Activated naive CD4-positive, alpha-beta T cell treated with anti-CD3 and anti-CD28 coated beads for 36 hours (primary cell): ENCODE results near the gene IL24. TPM values are rescaled to one million over a fixed set of nuclear protein-coding genes. Genes with fewer than 3 reads are reported as not detected.
"Not testable (repeated sequence)": the region's sequence is repeated elsewhere in the genome, so short reads cannot be mapped to it uniquely, and the experiment has no call there.

ENCODE experiments used
- CTCF ChIA-PET: fragments of 350-600 bp; sonication (Branson Sonifier 250); formaldehyde crosslinking; loops from one replicate; lab custom pipeline; 2021; ENCODE audit warnings: antibody characterized with exemption; lab: Charles Lee
- DNase-seq: peaks from one replicate; pipeline ENCODE4 v3.0.0-alpha.2; 2020
- H3K27ac Mint-ChIP-seq: one replicate; pipeline ENCODE4 v1.8.0; 2021; ENCODE audit warnings: mild to moderate bottlenecking, mixed read lengths
- H3K27me3 Mint-ChIP-seq: one replicate; pipeline ENCODE4 v1.8.0; 2021; ENCODE audit warnings: low read depth, mixed read lengths
- H3K36me3 Mint-ChIP-seq: one replicate; pipeline ENCODE4 v1.8.0; 2021; ENCODE audit warnings: low read depth, mixed read lengths
- H3K4me1 Mint-ChIP-seq: one replicate; pipeline ENCODE4 v1.8.0; 2021; ENCODE audit warnings: low read depth, mixed read lengths
- H3K4me3 Mint-ChIP-seq: one replicate; pipeline ENCODE4 v1.8.0; 2021; ENCODE audit warnings: mild to moderate bottlenecking, moderate library complexity, mixed read lengths
- H3K9me3 Mint-ChIP-seq: one replicate; pipeline ENCODE4 v1.8.0; 2021; ENCODE audit warnings: mixed read lengths
- intact Hi-C: fragments of 100-400 bp; cut with micrococcal nuclease; formaldehyde crosslinking; loops from one replicate; pipeline ENCODE4 v1.15.1; 2023
- total RNA-seq, 2 experiments: library from RNA; stranded (reverse); gene quantifications; one replicate each; pipeline ENCODE4 v1.2.3, GENCODE V29; 2021

Gene IL24
- 10 to 100 TPM; 44.0 to 46.7 TPM for total RNA-seq

GRCh38 chr1:206897175-206897574 is at the start of gene IL24:
TSS of gene IL24 (plus strand) at chr1:206897443. CDS start at chr1:206897833, 390 bp downstream.
- intact Hi-C loops = loop anchor here (1.0 to 2.0 kb wide), 4 partner anchors 8 to 94 kb away; partner anchors contain the start of gene IL20
- peaks cover 92% of the 10 kb centered on the region for H3K4me1 Mint-ChIP-seq
- peaks cover 31% of the 10 kb centered on the region for H3K36me3 Mint-ChIP-seq
- CTCF ChIA-PET = interaction anchor here (0.6 to 2.6 kb wide), 10 partner anchors 8 to 171 kb away, joined by 3 to 17 read pairs (median 4); partner anchors contain the start of gene IL20
- H3K27me3 Mint-ChIP-seq = no peaks in the 10 kb centered on the region
- no peaks in the 10 kb centered on the region for H3K9me3 Mint-ChIP-seq
- peak within 1 kb of the TSS; percentile 87 for H3K4me3 Mint-ChIP-seq
- DNase-seq = peak; percentile 91
- peak within 1 kb of the TSS; percentile 98 for H3K27ac Mint-ChIP-seq

GRCh38 chr1:206847946-206848345 is 49.3 kb upstream of the IL24 start:
- Mint-ChIP-seq H3K27ac (no peak overlapping the region), H3K36me3 (no peaks in the 10 kb centered on the region), H3K4me3 (no peak overlapping the region), H3K9me3 (no peaks in the 10 kb centered on the region), H3K27me3 (no peaks in the 10 kb centered on the region), H3K4me1 (no peaks in the 10 kb centered on the region)
- intact Hi-C loops = no loop called here
- no peak for DNase-seq
- CTCF ChIA-PET = interaction anchor here (0.8 to 1.3 kb wide), 3 partner anchors 9 to 80 kb away, joined by 3 to 6 read pairs (median 3); no protein-coding TSS in a partner anchor

GRCh38 chr1:206850401-206850800 is 46.8 kb upstream of the IL24 start:
- no peaks in the 10 kb centered on the region for H3K4me1 Mint-ChIP-seq
- H3K27ac Mint-ChIP-seq = no peak overlapping the region
- CTCF ChIA-PET = no interaction called here
- no peaks in the 10 kb centered on the region for H3K36me3 Mint-ChIP-seq
- no peaks in the 10 kb centered on the region for H3K27me3 Mint-ChIP-seq
- H3K4me3 Mint-ChIP-seq = no peak overlapping the region
- intact Hi-C loops = no loop called here
- DNase-seq = no peak
- no peaks in the 10 kb centered on the region for H3K9me3 Mint-ChIP-seq

GRCh38 chr1:206851341-206852010 is 45.8 kb upstream of the IL24 start:
- H3K4me1 Mint-ChIP-seq = peaks cover 3% of the 10 kb centered on the region

GRCh38 chr1:206852662-206853061 is 44.6 kb upstream of the IL24 start:
- intact Hi-C loops, H3K4me3 Mint-ChIP-seq, H3K27me3 Mint-ChIP-seq, DNase-seq, H3K27ac Mint-ChIP-seq, H3K36me3 Mint-ChIP-seq, H3K4me1 Mint-ChIP-seq, CTCF ChIA-PET, H3K9me3 Mint-ChIP-seq: not testable (repeated sequence)

More at GRCh38 chr1:206851341-206852010, 45.8 kb upstream of the IL24 start:
- no peak overlapping the region for H3K4me3 Mint-ChIP-seq
- DNase-seq = no peak
- H3K27ac Mint-ChIP-seq = no peak overlapping the region
- intact Hi-C loops = no loop called here
- no peaks in the 10 kb centered on the region for H3K27me3 Mint-ChIP-seq
- CTCF ChIA-PET = interaction anchor here (1.0 kb wide), 1 partner anchor 10 kb away, joined by 3 read pairs; no protein-coding TSS in a partner anchor
- no peaks in the 10 kb centered on the region for H3K9me3 Mint-ChIP-seq
- no peaks in the 10 kb centered on the region for H3K36me3 Mint-ChIP-seq

- peaks cover 11% of the 10 kb centered on the region for H3K4me1 Mint-ChIP-seq
- intact Hi-C loops, H3K36me3 Mint-ChIP-seq, H3K27me3 Mint-ChIP-seq, H3K27ac Mint-ChIP-seq, H3K9me3 Mint-ChIP-seq, H3K4me3 Mint-ChIP-seq, DNase-seq: not testable (repeated sequence)
- CTCF ChIA-PET = interaction anchor here (6.8 kb wide), 1 partner anchor 58 kb away, joined by 45 read pairs; no protein-coding TSS in a partner anchor
Measured at GRCh38 chr1:206853696-206854095, 43.5 kb upstream of the IL24 start.

- H3K27ac Mint-ChIP-seq = no peak overlapping the region
- intact Hi-C loops = no loop called here
- H3K4me1 Mint-ChIP-seq = peaks cover 17% of the 10 kb centered on the region
- CTCF ChIA-PET = interaction anchor here (0.5 to 6.8 kb wide), 8 partner anchors 29 to 214 kb away, joined by 3 to 45 read pairs (median 6); no protein-coding TSS in a partner anchor
- DNase-seq = no peak
- no peak overlapping the region for H3K4me3 Mint-ChIP-seq
- H3K36me3 Mint-ChIP-seq = no peaks in the 10 kb centered on the region
- H3K9me3 Mint-ChIP-seq = no peaks in the 10 kb centered on the region
- no peaks in the 10 kb centered on the region for H3K27me3 Mint-ChIP-seq
Measured at GRCh38 chr1:206854401-206855129, 42.7 kb upstream of the IL24 start.

- H3K27me3 Mint-ChIP-seq = no peaks in the 10 kb centered on the region
- intact Hi-C loops = loop anchor here (2.0 kb wide), 1 partner anchor 23 kb away; no protein-coding TSS in a partner anchor
- H3K9me3 Mint-ChIP-seq = no peaks in the 10 kb centered on the region
- H3K36me3 Mint-ChIP-seq = no peaks in the 10 kb centered on the region
- no peak overlapping the region for H3K4me3 Mint-ChIP-seq
- CTCF ChIA-PET = interaction anchor here (0.7 to 6.8 kb wide), 10 partner anchors 8 to 129 kb away, joined by 3 to 45 read pairs (median 6); partner anchors contain the start of gene IL20
- no peak for DNase-seq
- H3K4me1 Mint-ChIP-seq = peaks cover 19% of the 10 kb centered on the region
- H3K27ac Mint-ChIP-seq = no peak overlapping the region
Measured at GRCh38 chr1:206855859-206856258, 41.4 kb upstream of the IL24 start.

- H3K4me1 Mint-ChIP-seq = peaks cover 19% of the 10 kb centered on the region
- intact Hi-C loops = loop anchor here (2.0 kb wide), 1 partner anchor 22 kb away; no protein-coding TSS in a partner anchor
- H3K9me3 Mint-ChIP-seq = no peaks in the 10 kb centered on the region
- DNase-seq = no peak
- no peak overlapping the region for H3K27ac Mint-ChIP-seq
- H3K36me3 Mint-ChIP-seq = no peaks in the 10 kb centered on the region
- H3K27me3 Mint-ChIP-seq = no peaks in the 10 kb centered on the region
- no peak overlapping the region for H3K4me3 Mint-ChIP-seq
- CTCF ChIA-PET = interaction anchor here (0.7 to 6.8 kb wide), 11 partner anchors 8 to 130 kb away, joined by 3 to 45 read pairs (median 5); partner anchors contain the start of gene IL20
Measured at GRCh38 chr1:206856674-206857464, 40.4 kb upstream of the IL24 start.

- CTCF ChIA-PET = interaction anchor here (0.6 to 6.8 kb wide), 18 partner anchors 22 to 132 kb away, joined by 3 to 45 read pairs (median 4); no protein-coding TSS in a partner anchor
- H3K4me1 Mint-ChIP-seq = peaks cover 19% of the 10 kb centered on the region
- peak; percentile 33 for DNase-seq
- no peaks in the 10 kb centered on the region for H3K27me3 Mint-ChIP-seq
- intact Hi-C loops = no loop called here
- no peak overlapping the region for H3K4me3 Mint-ChIP-seq
- H3K9me3 Mint-ChIP-seq = no peaks in the 10 kb centered on the region
- H3K27ac Mint-ChIP-seq = peak overlapping the region; percentile 73
- no peaks in the 10 kb centered on the region for H3K36me3 Mint-ChIP-seq
Measured at GRCh38 chr1:206859082-206859521, 38.1 kb upstream of the IL24 start.

GRCh38 chr1:206860165-206860564 is 37.1 kb upstream of the IL24 start:
- DNase-seq = no peak
- no peak overlapping the region for H3K27ac Mint-ChIP-seq
- no peak overlapping the region for H3K4me3 Mint-ChIP-seq
- H3K27me3 Mint-ChIP-seq = no peaks in the 10 kb centered on the region
- CTCF ChIA-PET = interaction anchor here (0.7 to 6.8 kb wide), 14 partner anchors 11 to 227 kb away, joined by 3 to 45 read pairs (median 6); no protein-coding TSS in a partner anchor
- H3K36me3 Mint-ChIP-seq = no peaks in the 10 kb centered on the region
- intact Hi-C loops = no loop called here
- H3K4me1 Mint-ChIP-seq = peaks cover 24% of the 10 kb centered on the region
- H3K9me3 Mint-ChIP-seq = no peaks in the 10 kb centered on the region
